Astrocyte of the hippocampus (primary cell): ENCODE results near the gene NOL4.
"Not testable (repeated sequence)": the region's sequence is repeated elsewhere in the genome, so short reads cannot be mapped to it uniquely, and the experiment has no call there.

Experiments used
- DNase-seq: peaks from one replicate; pipeline ENCODE4 v3.0.0; 2011; ENCODE audit warnings: low read depth, low spot score

Gene NOL4, protein sequence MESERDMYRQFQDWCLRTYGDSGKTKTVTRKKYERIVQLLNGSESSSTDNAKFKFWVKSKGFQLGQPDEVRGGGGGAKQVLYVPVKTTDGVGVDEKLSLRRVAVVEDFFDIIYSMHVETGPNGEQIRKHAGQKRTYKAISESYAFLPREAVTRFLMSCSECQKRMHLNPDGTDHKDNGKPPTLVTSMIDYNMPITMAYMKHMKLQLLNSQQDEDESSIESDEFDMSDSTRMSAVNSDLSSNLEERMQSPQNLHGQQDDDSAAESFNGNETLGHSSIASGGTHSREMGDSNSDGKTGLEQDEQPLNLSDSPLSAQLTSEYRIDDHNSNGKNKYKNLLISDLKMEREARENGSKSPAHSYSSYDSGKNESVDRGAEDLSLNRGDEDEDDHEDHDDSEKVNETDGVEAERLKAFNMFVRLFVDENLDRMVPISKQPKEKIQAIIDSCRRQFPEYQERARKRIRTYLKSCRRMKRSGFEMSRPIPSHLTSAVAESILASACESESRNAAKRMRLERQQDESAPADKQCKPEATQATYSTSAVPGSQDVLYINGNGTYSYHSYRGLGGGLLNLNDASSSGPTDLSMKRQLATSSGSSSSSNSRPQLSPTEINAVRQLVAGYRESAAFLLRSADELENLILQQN

GRCh38 chr18:34224423-34225217 lies at the start of gene NOL4:
TSS of gene NOL4 (minus strand) at chr18:34224913. CDS start at chr18:34223253, 1,660 bp downstream.
- DNase-seq, result peak; percentile 93

- not testable (repeated sequence) for DNase-seq
These were observed 41.3 kb upstream of the NOL4 start for GRCh38 chr18:34266029-34266428.

DNA sequence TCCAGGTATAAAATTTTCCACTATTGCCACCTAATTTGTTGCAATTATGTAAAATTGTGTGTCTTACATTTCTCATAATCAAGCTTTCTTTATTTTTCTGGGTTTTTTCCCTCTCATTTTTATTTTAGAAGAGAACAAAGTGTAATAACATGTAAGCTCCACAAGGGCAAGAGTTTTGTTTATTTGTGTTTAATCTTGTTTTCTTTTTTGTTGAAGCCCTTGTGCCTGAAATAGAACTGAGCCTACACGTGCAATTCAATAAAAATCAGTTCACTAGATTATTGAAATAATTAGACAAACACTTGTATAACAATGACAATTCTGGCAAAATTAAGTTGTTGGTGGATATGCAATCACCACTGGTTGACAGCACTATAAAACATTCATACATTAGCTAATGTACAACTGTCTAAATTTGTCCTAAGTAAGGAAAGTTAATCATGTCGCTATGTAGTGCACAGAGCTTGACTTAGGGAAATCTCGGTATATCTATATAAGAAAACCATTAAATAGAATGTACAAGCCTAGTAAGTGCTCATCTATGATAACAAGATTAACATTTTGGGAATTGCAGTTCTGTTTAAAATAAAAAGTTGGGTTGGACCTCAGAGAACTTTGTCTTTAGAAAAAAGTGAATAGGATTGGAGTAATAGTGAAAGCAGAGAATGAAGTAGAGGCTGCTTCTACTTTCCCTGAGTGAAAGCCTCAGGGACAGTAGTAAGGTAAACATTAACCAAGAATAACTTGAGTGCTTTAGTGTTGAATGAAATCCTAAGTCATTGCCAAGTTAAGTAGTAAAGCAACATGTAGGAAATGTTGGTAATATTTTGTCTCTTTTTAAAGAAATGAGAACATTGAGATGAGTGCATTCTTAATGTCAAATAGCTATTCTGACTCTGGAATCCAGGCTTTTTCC lies 37.4 kb upstream of the NOL4 start:
- DNase-seq, result no peak

DNA sequence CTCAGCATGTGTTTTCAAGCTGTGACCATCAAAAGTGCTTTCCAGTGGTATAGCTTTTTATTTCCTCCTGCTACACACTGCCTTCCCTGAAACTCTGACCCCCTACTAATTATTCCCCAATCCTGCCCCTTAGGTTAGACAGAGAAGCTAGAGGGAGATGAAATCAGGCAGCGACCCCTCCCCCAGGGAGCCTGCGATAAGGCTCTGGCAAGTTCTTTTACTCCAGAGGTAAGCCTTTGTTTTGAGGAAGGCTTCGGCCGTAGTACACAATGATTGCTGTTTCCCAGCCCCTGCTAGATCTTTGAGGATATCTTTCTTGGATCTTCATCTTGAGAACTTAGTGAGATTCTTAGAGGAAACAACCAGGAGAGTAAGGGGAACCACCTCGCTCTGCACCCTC lies 33.5 kb upstream of the NOL4 start:
- no peak for DNase-seq

- DNase-seq, result no peak
These were observed 27.2 kb upstream of the NOL4 start for GRCh38 chr18:34251919-34252318.

GRCh38 chr18:34248727-34249126 lies 24.0 kb upstream of the NOL4 start:
- DNase-seq, result no peak

DNA sequence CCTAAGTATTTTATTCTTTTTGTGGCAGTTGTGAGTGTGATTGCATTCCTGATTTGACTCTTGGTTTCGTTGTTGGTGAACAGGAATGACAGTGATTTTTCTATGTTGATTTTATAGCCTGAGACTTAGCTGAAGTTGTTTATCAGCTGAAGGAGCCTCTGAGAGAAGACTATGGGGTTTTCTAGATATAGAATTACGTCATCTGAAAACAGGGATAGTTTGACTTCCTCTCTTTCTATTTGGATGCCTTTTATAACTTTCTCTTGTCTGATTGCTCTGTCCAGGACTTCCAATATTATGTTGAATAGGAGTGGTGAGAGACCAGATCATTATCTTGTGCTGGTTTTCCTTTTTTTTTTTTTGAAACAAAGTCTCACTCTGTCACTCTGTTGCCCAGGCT lies 18.0 kb upstream of the NOL4 start:
- DNase-seq, result no peak

- DNase-seq, result not testable (repeated sequence)
These were observed 9.2 kb upstream of the NOL4 start for GRCh38 chr18:34233781-34234388.

- peak; percentile 0 for DNase-seq
These were observed 473 bp upstream of the NOL4 start for GRCh38 chr18:34225218-34225553.

GRCh38 chr18:34223893-34224422 lies 755 bp downstream of the NOL4 start:
- DNase-seq, result no peak

DNA sequence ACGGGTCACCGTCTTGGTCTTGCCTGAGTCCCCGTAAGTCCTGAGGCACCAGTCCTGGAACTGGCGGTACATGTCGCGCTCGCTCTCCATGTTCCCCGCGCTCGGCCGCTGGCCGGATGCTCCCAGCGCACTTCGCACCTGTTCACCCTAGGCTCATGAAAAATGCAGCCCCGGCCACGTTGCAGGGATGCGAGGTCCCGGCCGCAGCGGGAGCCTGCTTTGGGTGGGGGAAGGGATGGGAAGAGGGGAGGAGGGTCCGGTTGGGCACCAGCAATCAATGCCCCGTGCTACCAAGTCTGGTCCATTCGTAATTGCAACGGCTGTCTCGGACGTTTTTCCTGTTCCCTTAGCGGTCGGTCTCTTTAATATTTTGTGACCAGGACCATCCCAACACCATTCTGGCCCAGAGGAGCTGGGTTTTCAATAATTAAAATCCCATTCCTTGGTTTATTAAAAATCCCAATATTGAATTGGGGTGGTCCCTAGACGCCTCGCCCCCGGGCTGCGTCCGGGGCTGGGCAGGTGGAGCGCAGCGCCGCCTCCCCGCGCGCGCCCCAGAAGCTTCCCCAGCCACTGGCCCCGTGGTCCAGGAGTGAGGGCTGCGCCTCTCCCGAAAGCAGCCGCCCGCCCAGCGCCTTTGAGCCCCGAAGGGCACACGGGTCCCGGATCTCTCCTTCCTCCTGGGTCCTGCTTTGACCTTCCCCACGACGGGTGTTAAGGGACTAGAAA lies 1.4 kb downstream of the NOL4 start:
- DNase-seq, result peak; percentile 22

GRCh38 chr18:34222307-34223163 lies 2.2 kb downstream of the NOL4 start:
- peak; percentile 55 for DNase-seq

GRCh38 chr18:34221971-34222306 lies 2.8 kb downstream of the NOL4 start:
- peak; percentile 33 for DNase-seq

DNA sequence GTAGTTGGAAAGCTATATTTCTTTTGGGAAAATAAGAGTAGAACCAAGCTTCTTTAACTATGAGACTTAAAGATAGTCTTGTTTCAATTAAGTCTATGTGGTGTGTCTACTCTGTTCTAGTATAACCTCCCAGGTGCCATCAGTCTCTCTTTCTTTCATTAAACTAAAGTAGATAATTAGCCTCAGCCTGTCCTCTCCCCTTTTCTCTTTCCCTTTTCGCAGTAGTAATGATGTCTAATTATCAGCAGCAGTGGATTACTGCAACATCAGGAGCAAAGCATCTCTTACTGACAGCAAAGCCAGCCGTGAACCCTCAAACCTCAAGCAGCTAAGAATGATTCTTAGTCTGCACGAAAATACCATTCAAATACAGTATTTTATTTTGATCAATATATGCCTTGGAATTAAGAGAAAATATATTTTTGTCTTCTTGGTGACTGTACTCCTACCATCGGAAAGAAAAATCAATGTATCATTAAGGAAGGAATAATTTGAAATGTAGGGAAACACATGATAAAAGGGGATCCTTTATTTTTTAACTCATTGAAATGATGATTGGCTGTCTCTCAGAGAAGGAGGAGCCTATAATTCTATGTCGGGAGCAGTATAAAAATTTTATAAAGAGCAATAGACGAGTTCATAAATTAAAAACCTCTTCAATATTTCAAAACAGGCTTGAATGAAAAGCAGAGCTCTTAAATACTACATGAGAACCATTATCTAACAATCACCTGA lies 4.5 kb downstream of the NOL4 start:
- no peak for DNase-seq

- DNase-seq, result no peak
These were observed 5.1 kb downstream of the NOL4 start for GRCh38 chr18:34219651-34220050.

GRCh38 chr18:34212511-34212910 lies 12.2 kb downstream of the NOL4 start:
- peak; percentile 40 for DNase-seq

DNA sequence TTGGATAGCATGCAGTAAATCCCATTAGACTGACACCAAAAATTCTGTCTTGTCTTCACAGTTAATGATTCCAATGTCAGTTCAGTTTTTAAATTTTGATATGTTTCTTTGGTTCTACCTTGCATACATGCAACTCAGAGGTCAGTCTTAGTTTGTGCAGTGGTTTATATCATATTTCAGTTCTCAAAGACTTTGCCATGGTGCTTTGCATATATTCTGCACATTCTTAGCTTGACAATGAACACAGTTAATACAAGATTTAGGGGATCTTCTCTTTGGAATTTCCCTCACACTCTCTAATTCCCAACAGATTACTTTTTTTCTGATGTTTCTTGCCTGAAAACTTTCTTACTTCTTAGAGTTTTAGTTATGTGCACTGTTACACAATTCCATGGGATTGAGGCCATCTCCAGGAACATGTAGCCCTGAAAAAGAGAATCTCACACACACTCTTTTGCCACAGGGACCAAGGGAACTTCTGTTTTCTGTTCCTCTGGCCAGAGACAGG lies 17.3 kb downstream of the NOL4 start:
- DNase-seq, result no peak

DNA sequence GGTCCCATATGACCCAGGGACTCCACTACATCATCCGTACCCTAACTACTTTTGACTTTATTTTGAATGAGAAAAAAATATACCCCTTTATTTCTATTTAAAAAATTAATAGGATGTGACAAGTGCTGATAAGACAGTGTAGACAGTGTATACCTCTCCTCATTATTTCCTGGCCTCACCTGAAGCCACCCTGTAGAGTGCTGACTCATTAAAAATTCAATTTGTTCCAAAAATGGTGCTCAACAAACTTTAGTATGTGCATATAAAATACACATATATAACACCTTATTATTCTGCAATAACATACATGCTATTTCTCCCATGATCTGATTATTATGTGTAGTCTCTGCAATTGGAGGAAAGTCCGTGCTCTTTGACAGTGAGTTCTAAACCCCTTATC lies 20.8 kb downstream of the NOL4 start:
- DNase-seq, result no peak
